C1 segment of cervical spinal cord (tissue), 14 donors: Measurements from ENCODE around the gene SHB.
"Not testable (repeated sequence)": the region's sequence is repeated elsewhere in the genome, so short reads cannot be mapped to it uniquely, and the experiment has no call there.

ENCODE experiments used
- DNase-seq, 14 donors: peaks; one replicate each; lab custom pipeline; 2025; lab: John Stamatoyannopoulos, UW

Gene SHB

GRCh38 chr9:37970301-37971107 is 98.5 kb downstream of the SHB start:
- no peak for DNase-seq

GRCh38 chr9:37969558-37970300 is 99.3 kb downstream of the SHB start:
- no peak for DNase-seq

- no peak for DNase-seq
These were observed 99.9 kb downstream of the SHB start for GRCh38 chr9:37969130-37969529.

- DNase-seq, result no peak
These were observed 100.8 kb downstream of the SHB start for GRCh38 chr9:37968228-37968701.

GRCh38 chr9:37967761-37968080 is 101.3 kb downstream of the SHB start:
- no peak for DNase-seq

- DNase-seq, result no peak
These were observed 101.8 kb downstream of the SHB start for GRCh38 chr9:37967014-37967760.

- DNase-seq, result peak in 3 of 14 donors; percentile 12 to 55 (median 38)
These were observed 102.5 kb downstream of the SHB start for GRCh38 chr9:37966412-37967013.

- DNase-seq, result not testable (repeated sequence)
These were observed 103.2 kb downstream of the SHB start for GRCh38 chr9:37965676-37966345.

GRCh38 chr9:37965116-37965515 is 103.9 kb downstream of the SHB start:
- peak in 2 of 14 donors; percentile 17 to 20 for DNase-seq

GRCh38 chr9:37964740-37965081 is 104.3 kb downstream of the SHB start:
- DNase-seq, result no peak

- DNase-seq, result peak in 12 of 14 donors; percentile 20 to 95 (median 67)
These were observed 104.9 kb downstream of the SHB start for GRCh38 chr9:37963936-37964739.

- DNase-seq, result no peak
These were observed 107.7 kb downstream of the SHB start for GRCh38 chr9:37961351-37961750.

- DNase-seq, result no peak
These were observed 108.4 kb downstream of the SHB start for GRCh38 chr9:37960631-37961030.

GRCh38 chr9:37959976-37960375 is 109.1 kb downstream of the SHB start:
- no peak for DNase-seq

- DNase-seq, result no peak
These were observed 110.9 kb downstream of the SHB start for GRCh38 chr9:37958154-37958553.

GRCh38 chr9:37957664-37957953 is 111.4 kb downstream of the SHB start:
- DNase-seq, result no peak

- peak in 1 of 14 donors; percentile 51 for DNase-seq
These were observed 111.9 kb downstream of the SHB start for GRCh38 chr9:37956904-37957663.

- no peak for DNase-seq
These were observed 112.6 kb downstream of the SHB start for GRCh38 chr9:37956423-37956820.

GRCh38 chr9:37955781-37956422 is 113.1 kb downstream of the SHB start:
- DNase-seq, result peak in 3 of 14 donors; percentile 17 to 27 (median 19)
